Measurements from ENCODE around the gene SYN1. TPM values are rescaled to one million over a fixed set of nuclear protein-coding genes. Genes with fewer than 3 reads are reported as not detected.

SYN1 gene
- total RNA-seq, 1 experiment from 2014 or later = 11.7 TPM

DNA sequence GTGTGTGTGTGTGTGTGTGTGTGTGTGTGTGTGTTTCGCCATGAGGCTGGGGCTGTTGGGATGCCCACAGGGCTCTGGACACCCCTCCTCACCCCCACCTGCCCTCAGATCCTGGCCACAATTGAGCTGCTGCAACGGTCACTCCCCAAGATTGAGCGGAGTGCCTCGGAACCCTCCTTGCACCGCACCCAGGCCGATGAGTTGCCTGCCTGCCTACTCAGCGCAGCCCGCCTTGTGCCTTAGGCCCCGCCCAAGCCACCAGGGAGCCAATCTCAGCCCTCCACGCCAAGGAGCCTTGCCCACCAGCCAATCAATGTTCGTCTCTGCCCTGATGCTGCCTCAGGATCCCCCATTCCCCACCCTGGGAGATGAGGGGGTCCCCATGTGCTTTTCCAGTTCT lies 48.4 kb downstream of the SYN1 start:
- Histone ChIP-seq H3K4me2 (ENCODE audit: insufficient read depth, insufficient read length, low read length) (no peak overlapping the region), H2BK20ac (ENCODE audit: low read depth, low read length, poor library complexity, severe bottlenecking) (no peak overlapping the region), H3K14ac (ENCODE audit: insufficient read depth, low read length) (no peak overlapping the region), H3K79me1 (ENCODE audit: insufficient read depth, low read depth, low read length, poor library complexity, severe bottlenecking) (no peaks in the 10 kb centered on the region), H3T11ph (ENCODE audit: low read length) (no peak overlapping the region), H3K4ac (ENCODE audit: low read depth, low read length) (no peak overlapping the region), H3K23ac (ENCODE audit: insufficient read length, low read depth, low read length) (no peak overlapping the region), H2AFZ (ENCODE audit: low read length) (no peak overlapping the region), H3K23me2 (ENCODE audit: insufficient read length, low read depth, low read length, poor library complexity, severe bottlenecking) (no peaks in the 10 kb centered on the region), H4K8ac (replicated peaks; ENCODE audit: insufficient read length, low read depth, low read length) (no peak overlapping the region), H2BK5ac (ENCODE audit: insufficient read length, low read length) (no peak overlapping the region), H3K9ac (ENCODE audit: extremely low read depth, insufficient read length, low read length) (no peak overlapping the region), H3K56ac (ENCODE audit: insufficient read length, low read depth, low read length) (no peak overlapping the region), H3K27me3 (ENCODE audit: insufficient read depth, low read length) (no peaks in the 10 kb centered on the region), H2BK120ac (ENCODE audit: low read depth, low read length, poor library complexity, severe bottlenecking) (no peak overlapping the region), H3K9me3 (ENCODE audit: control insufficient read depth, low read depth, low read length) (peaks cover 55% of the 10 kb centered on the region), H4K5ac (ENCODE audit: insufficient read length, low read depth, low read length) (no peak overlapping the region), H3K18ac (ENCODE audit: insufficient read length, low read depth, low read length) (no peak overlapping the region), H3K79me2 (ENCODE audit: insufficient read depth, low read length) (no peaks in the 10 kb centered on the region), H2AK5ac (ENCODE audit: insufficient read length, low read length) (no peak overlapping the region), H2BK15ac (ENCODE audit: low read depth, low read length) (no peak overlapping the region), H2BK12ac (ENCODE audit: insufficient read length, low read depth, low read length) (no peak overlapping the region), H4K20me1 (ENCODE audit: control insufficient read depth, insufficient read depth, insufficient read length) (no peaks in the 10 kb centered on the region), H3K27ac (ENCODE audit: insufficient read length, low read depth, low read length) (no peak overlapping the region), H3K4me1 (ENCODE audit: insufficient read depth, low read length) (peaks cover 3% of the 10 kb centered on the region; the same call in 1 of the 2 replicates), H4K91ac (ENCODE audit: insufficient read length, low read depth, low read length) (no peak overlapping the region)
- no peak for TF ChIP-seq CTCF (conservative IDR thresholded peaks at IDR 0.05)
- H3K4me1 Mint-ChIP-seq = peaks cover 13 to 26% of the 10 kb centered on the region in 2 experiments
- H3K27me3 Mint-ChIP-seq (ENCODE audit: low read depth) = peaks cover 3% of the 10 kb centered on the region; the same call in 1 of the 2 replicates
- WGBS (ENCODE audit: extremely low coverage, insufficient read length, low lambda C conversion rate) = no CpG with 5 or more reads among the region's 11 CpGs
- H3K27ac Mint-ChIP-seq = no peak overlapping the region
- peaks cover 84 to 90% of the 10 kb centered on the region in 2 experiments for H3K9me3 Mint-ChIP-seq
- no peak overlapping the region; a peak in 1 of 5 replicates for H3K4me3 Mint-ChIP-seq
- no peak for DNase-seq
- H3K36me3 Mint-ChIP-seq (ENCODE audit: insufficient read depth in 1 of 3, low read depth in 3 of 3) = peaks cover 51 to 68% (median 66%) of the 10 kb centered on the region in 3 experiments
